WI38 (cell line): ENCODE results near the gene PDPK1.
"Not testable (repeated sequence)": the region's sequence is repeated elsewhere in the genome, so short reads cannot be mapped to it uniquely, and the experiment has no call there.

Experiments used
- H3K4me3 ChIP-seq: 2 replicates; pipeline ENCODE4 v1.5.1; 2011; ENCODE audit warnings: low read depth, mild to moderate bottlenecking, control low read depth, low read length
- TF ChIP-seq, protein P1 (sequence below): IDR thresholded peaks from 2 replicates; pipeline ENCODE4 v1.5.1; 2012; ENCODE audit warnings: low read depth, mild to moderate bottlenecking, control low read depth, low read length

Gene PDPK1

DNA sequence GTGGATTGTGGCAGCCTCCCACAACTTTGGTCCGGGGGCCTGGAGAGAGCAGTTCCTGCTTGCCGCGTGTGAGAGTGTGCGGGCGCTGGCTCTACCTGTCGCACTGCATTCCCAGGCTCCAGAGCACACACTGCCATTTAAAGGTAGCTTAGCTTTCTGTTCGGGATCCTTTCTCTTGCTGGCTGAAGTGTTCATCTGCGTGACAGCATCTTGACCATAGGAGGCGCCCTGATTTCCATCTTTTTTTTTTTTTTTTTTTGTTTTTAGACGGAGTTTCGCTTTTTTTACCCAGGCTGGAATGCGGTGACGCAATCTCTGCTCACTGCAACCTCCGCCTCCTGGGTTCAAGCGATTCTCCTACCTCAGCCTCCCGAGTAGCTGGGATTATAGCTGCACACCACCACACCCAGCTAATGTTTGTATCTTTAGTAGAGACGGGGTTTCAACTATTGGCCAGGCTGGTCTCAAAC is 13.6 kb downstream of the PDPK1 start:
- not testable (repeated sequence) for H3K4me3 ChIP-seq

DNA sequence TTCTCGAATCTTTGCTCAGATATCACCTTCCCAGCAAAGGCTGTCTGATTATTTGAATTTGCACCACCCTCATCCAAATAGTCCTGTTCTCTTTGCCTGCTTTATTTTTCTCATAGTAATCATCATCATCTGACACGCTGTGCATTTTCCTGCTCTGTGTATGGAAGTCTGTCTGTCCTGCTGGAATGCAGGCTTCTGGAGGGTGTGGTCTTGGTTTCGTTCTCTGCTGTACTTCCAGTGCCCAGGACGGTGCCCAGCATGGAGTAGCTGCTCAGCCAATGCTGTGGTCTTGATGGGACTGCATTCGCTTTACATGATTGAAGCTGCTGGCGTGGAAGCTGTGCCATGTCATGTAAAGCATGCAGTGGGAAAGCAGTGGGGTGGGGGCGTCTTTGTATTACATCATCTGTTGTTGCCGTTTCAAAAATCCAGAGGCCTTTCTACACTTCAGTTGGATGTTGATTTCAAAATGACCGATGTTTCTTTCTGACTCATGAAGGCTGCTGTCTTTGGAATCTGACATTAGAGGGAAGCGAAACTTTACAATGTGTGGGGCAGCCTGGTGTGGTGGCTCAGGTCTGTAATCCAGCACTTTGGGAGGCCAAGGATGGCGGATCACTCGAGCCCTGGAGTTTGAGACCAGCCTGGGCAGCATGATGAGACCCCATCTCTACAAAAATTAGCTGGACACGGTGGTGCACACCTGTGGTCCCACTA is 17.0 kb downstream of the PDPK1 start:
- not testable (repeated sequence) for H3K4me3 ChIP-seq

DNA sequence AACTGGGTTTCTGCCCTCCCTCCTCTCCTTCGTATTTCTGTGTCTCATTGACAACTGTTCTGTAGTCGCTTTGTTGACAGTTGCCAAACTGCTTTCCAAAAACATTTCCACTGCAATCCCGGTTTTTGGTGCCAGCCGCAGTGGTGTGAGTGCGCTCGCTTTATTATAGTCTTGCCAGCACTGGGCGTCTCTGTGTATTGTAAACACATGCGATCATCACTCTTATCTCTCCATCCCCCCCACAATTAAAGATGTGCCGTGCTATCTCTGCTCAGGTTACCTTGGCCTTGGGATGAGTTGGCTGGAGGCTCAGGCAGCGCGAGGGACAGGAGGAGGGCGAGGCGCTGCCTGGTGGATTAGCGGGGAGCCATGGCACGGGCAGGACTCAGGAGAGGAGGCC is 19.3 kb downstream of the PDPK1 start:
- H3K4me3 ChIP-seq = not testable (repeated sequence)

DNA sequence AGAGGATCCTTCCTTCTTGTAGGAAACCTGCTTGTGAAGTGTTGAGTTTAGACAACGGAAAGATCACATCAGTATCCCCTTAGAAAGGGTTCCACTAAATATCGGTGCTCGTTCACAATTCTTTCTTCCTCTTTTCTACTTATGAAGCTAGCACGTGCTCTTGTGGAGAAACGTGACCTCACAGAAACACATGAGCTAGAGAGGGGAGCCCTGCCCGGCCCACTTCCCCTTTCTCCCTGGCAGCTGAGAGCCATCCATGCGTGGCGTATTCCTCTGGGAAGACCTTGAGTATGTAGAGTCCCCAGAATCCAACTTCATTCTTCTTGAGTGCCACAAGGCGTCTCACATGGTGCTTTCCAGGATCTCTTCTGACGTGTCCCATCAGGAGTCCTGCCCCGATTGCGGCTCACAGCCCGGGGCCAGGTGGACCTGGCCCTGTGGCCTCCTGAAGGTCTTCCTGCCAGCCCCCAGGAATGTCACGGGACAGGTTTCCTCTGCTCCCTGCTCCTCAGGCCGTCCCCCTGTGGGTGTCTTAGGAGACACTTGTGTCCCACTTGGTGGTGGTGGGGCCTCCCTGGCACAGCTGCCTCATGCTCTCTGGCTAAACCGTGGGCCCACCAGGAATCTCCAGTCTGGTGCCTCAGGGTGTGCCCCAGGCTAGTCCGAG is 22.4 kb downstream of the PDPK1 start:
- not testable (repeated sequence) for H3K4me3 ChIP-seq

DNA sequence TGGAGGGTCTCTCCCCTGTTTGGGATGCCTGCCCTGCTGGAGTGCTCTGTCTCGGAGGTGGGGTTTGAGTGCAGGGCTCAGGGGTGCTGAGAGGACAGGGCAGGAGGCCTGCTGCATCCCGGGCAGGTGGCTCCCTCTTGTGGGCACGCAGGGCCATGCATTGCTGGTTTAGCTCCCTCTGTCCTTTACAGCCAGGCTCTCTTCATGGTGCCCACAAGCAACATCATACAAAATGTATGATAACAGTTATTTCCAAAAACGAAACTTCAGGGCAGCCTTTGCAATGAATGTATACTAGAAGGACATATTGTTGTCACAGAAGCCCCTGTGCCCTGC is 22.9 kb downstream of the PDPK1 start:
- TF ChIP-seq, protein P1, sequence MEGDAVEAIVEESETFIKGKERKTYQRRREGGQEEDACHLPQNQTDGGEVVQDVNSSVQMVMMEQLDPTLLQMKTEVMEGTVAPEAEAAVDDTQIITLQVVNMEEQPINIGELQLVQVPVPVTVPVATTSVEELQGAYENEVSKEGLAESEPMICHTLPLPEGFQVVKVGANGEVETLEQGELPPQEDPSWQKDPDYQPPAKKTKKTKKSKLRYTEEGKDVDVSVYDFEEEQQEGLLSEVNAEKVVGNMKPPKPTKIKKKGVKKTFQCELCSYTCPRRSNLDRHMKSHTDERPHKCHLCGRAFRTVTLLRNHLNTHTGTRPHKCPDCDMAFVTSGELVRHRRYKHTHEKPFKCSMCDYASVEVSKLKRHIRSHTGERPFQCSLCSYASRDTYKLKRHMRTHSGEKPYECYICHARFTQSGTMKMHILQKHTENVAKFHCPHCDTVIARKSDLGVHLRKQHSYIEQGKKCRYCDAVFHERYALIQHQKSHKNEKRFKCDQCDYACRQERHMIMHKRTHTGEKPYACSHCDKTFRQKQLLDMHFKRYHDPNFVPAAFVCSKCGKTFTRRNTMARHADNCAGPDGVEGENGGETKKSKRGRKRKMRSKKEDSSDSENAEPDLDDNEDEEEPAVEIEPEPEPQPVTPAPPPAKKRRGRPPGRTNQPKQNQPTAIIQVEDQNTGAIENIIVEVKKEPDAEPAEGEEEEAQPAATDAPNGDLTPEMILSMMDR = 0 out of 2 replicates have a peak, but pooled peaks have one; percentile 14
- not testable (repeated sequence) for H3K4me3 ChIP-seq

DNA sequence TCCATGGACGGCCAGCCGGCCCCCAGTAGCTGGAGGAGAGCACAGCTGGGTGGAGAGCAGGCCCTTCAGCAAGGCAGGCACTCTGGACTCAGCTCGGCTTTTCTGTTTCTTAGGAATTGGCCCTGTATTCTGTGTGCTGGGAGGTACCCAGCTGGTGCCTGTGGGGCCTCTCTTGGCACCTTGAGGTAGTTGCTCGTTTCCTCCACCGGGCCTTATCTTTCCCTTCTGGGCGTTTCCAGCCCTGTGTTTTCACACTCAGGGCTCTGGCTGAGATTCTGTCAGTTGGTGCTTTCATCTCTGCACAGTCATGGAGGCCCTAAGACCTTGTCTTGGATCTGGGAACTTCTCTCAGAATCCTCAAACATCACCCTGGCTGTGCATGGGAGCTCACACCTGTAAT is 29.7 kb downstream of the PDPK1 start:
- H3K4me3 ChIP-seq = not testable (repeated sequence)

DNA sequence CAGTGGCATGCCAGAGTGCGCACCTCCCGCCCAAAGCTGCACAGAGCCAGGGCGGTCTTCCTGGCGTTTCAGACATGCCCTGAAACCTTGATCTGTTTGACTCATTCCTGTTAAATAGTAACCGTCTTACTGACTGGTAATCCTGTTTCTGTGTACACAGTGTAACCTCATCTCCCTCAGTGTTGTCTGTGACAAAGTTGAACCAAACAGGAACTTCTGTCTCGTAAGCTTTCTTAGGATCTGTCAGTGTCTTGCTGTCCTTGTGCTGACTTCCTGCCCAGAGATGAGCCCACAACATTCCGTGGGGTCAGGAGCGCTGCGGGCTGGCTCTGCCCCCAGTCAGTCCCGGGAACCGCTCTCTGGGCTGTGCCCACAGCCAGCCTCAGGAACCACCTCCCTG is 30.8 kb downstream of the PDPK1 start:
- H3K4me3 ChIP-seq = not testable (repeated sequence)

DNA sequence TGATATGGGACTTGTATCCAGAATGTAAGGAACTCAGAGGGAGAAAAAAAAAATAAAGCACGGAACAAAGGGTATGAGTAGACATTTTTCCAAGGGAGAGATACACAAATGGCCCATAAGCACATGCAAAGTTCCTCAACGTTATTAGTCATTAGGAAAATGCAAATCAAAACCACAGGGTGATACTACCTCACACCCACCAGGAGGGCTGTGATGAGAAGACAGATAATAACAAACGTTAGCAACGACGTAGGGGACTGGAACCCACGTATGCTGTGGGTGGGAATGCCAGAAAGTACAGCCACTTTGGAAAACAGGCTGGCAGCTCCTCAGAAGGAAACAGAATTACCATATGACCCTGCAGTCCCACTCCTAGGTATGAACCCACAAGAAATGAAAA is 34.9 kb downstream of the PDPK1 start:
- H3K4me3 ChIP-seq = not testable (repeated sequence)

DNA sequence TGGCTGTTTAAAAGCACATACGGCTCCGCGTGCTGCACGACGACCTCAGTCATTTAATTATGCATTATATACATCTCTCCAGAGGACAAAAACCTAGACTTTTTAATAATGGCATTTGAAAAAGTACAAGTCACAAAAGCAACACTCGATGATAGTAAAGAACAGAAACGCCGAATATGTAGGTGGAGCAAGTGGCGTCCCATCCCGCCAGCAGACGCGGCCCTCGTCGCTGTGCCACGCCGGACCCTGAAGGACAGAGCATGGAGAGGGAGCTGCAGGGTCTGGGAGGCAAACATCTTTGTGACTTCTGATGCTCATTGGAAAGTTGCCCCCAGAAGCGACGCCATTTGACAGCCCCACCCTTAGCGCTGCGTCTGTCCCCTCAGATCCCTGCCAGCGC is 38.0 kb downstream of the PDPK1 start:
- H3K4me3 ChIP-seq = not testable (repeated sequence)

DNA sequence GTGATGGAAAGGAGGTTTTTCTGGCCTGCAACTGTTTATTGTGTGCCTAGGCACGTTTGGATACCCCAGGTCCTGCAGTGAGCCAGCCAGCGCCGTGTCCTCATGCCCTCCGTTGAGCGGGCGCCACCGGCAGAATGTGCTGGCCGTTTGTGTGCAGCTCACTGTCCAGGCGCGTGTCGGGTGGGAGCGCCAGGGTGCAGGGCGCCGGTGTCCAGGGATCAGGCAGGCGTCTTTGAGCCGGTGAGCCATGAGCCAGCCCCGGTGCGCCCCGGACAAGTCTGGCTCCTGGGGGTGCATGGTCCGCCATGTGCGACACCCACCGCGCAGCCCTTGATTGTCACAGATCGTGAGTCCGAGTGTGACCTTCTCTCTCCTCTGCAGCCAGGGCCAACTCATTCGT is 39.2 kb downstream of the PDPK1 start:
- not testable (repeated sequence) for H3K4me3 ChIP-seq

DNA sequence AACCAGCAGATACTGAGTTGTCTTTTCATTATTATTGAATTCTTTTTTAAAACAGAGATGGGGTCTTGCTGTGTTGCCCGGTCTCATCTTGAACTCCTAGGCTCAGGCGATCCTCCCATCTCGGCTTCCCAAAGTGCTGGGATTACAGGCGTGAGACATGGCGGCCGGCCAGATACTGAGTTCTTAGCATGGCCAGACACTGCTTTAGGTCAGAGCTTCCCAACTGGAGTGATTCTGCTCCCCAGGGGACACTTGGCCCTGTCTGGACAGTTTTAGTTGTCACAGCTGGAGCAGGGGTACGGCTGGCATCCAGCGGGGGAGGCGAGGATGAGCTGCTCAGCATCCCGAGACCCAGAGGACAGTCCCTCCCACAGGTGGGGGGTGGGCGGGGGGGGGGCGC is 41.1 kb downstream of the PDPK1 start:
- H3K4me3 ChIP-seq = not testable (repeated sequence)

DNA sequence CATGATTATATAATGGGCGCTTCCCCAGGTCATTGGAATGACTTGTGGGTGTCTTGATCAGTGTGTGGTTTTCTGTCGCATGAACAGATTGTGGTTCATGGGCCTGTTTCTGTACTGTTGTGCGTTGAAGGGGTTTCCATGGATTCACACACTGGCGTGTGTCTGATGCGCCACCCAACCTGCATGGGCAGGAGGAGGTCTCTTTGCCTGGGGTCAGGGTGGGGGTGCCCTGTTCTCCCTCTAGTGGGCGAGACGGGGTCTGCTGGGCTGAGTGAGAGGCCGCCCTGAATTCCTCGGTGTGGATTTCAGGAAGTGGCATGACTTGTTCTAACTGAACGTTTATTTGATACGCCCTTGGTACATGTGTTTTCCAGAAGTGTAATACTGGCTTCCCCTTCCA is 42.3 kb downstream of the PDPK1 start:
- not testable (repeated sequence) for H3K4me3 ChIP-seq

DNA sequence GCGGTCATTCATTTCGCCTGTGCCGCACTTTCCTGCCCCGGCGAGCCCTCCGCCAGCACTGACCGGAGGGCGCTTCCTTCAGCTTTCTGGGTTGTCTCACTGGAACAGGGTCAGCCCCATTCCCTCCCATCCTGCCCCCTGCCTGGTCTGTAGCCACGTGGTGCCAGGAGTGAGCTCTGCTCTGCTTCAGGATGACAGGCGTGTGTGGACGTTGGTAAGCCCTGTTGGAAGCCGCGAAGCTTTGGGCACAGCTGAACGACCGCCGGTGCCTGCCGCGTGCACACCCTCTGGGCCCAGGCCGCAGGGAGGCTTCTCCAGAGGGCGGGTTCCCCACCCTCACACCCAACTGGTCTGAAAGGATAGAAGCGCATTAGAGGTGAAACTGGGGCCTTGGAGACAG is 43.0 kb downstream of the PDPK1 start:
- H3K4me3 ChIP-seq = not testable (repeated sequence)

DNA sequence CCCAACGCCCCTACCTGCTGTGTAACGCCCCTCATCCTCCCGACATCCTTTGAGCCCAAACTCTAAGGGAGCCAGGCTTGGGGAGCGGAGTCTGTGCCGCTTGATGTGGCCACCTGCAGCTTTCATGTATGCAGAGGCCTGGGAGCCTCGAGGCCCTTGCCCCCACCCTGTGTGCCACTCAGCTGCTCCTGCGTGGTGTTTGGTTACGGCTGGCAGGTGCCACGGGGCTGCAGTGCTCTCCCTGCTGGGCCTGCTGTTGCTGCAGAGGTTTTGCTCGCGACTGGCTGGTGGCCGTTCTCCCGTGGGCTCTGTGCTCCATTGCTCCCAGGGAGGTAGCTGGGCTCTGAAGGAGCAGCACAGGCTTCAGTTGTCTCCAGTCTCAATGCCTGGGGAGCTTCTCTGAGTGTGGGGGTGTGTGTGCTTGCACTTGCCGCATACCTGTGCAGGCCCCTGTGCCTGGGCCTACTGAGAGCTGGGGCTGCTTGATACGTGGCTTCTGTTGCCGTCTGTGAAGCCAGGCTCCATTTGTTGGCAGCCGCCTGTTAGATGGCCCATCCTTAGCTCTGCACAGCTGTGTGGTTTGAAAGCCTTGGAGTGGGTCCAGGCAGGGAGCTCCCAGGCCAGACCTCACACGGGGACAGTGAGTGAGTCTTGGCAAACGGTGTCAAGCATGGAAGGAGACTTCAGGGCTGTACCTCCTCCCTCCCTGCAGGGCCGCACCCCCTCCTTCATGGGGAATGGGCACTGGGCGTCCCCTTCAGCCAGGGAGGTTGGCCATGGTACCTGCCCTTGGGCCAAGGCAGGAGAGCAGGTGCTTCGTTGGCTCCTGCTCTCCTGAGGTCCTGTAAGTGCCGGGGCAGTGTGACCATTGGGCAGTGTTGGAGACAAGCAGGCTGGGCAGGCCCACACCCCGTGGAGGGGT is 47.2 kb downstream of the PDPK1 start:
- H3K4me3 ChIP-seq = no peak overlapping the region
- TF ChIP-seq, protein P1 = no peak
